NK-92 treated with Interleukin-12 subunit alpha and Interleukin-12 subunit beta, amount 100 ng/mL, for 24 hours (cell line): Measurements from ENCODE around the gene PMP22.

ENCODE experiments used
- DNase-seq: peaks from one replicate; lab custom pipeline; 2025; lab: John Stamatoyannopoulos, UW

Gene PMP22

GRCh38 chr17:15273141-15273793 lies 8.1 kb upstream of the PMP22 start:
- no peak for DNase-seq

- DNase-seq = no peak
These were observed 6.6 kb upstream of the PMP22 start for GRCh38 chr17:15271741-15272140.

- DNase-seq = no peak
These were observed 5.7 kb upstream of the PMP22 start for GRCh38 chr17:15270628-15271381.

DNA sequence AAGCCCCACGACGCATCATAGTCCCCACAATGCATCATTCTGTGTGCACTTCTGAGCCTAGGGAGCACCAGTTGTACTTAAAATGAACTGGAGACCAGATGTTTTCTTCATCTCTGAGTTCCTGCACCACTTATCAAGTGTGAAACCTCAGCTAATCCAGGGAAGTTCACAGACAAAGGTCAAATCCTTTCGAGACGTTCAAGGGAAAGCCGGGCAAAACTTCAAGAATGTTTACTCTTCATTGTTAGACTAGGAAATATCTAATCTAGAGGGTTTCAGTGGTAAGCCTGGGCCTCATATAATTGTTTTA lies 4.6 kb upstream of the PMP22 start:
- DNase-seq = no peak

GRCh38 chr17:15269087-15269779 lies 4.1 kb upstream of the PMP22 start:
- DNase-seq = no peak

- no peak for DNase-seq
These were observed 3.3 kb upstream of the PMP22 start for GRCh38 chr17:15268461-15268860.

GRCh38 chr17:15267996-15268395 lies 2.9 kb upstream of the PMP22 start:
- DNase-seq = no peak

GRCh38 chr17:15266325-15267125 lies 1.4 kb upstream of the PMP22 start:
- DNase-seq = no peak

DNA sequence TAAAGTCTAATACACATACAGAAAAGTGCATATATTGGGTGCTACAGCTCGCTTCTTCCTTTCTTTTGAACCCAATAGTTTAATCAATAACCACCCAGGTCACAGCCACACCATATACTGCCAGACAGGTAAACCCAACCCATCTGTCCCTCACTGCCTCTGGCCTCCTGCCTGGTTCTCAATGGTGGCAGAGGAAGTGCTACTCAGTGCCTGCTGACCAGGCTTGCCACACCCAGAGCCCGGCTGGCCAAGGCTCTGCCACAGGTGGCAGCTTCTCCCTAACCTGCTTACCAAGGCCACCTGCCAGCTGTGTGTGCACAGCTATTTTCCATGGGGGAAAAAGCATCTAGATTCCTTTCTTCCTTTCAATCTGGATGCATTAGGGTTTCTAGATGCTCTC lies 584 bp downstream of the PMP22 start:
- DNase-seq = no peak

DNA sequence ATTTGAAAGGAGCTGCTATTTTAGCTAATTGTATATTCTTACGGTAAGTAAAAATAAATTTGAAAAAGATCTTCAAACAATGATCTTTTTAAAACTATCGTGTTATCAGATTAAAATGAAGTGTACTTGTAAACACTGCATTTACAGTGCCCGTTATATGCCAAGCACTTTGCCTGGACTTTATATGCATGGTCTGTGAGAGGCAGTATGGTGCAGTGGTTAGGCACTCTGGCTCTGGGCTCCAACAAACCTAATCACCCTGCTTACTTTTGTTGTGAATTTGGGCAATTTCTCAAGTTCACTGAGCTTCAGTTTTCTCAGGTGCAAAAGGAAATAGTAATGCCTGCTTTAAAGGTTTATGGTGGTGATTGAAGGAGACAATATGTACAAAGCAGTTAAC lies 1.4 kb downstream of the PMP22 start:
- DNase-seq = no peak

GRCh38 chr17:15263206-15263579 lies 1.9 kb downstream of the PMP22 start:
- no peak for DNase-seq

- no peak for DNase-seq
These were observed 2.6 kb downstream of the PMP22 start for GRCh38 chr17:15262291-15263205.

DNA sequence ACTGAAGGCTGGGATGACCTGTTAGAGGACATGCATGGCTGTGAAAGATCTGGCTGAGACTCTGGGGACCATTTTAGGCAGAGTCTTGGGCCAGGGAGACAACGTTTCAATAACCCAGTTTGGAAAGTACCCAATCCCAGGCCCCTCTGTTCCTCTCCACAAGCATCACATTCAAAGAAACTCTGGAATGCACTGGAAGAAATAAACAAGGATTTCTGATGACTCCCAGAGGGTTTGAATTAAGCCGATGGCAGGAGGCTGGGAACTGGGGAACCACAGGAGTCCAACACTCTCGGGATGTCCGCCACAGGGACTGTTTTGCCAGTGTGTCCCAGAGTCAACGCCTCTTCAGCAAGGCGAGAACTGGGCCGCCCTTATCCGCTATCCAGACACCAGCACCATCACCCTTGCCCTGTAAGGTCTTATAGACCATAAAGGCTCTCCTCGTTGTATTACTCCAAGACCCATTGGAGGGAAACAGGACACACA lies 3.3 kb downstream of the PMP22 start:
- DNase-seq = no peak

DNA sequence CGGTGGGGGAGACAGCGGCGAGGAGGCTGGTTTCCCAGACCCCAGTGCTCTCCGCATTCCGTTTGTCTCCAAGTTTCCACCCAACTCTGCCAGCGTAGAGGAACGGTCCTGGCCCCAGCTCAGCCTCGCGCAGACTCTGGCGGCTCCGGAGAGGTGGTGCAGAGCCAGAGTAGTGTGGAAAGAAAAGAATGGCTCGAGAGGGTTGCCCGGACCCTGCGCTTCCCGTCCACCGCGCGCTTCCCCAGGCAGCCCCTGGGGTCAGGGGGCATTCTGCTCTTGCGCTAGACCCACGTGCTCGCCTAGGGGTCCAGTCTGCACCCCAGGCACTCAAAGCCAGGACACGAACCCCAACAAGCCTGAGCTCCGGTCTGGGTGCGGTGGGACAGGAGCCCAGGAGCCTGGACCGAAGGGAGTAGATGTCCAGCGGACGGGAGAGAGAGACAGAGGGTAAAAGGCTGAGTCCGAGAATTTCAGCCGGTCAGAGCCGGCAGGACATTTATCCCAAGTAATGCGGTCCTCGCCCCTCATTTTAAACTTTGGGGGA lies 3.8 kb downstream of the PMP22 start:
- no peak for DNase-seq

DNA sequence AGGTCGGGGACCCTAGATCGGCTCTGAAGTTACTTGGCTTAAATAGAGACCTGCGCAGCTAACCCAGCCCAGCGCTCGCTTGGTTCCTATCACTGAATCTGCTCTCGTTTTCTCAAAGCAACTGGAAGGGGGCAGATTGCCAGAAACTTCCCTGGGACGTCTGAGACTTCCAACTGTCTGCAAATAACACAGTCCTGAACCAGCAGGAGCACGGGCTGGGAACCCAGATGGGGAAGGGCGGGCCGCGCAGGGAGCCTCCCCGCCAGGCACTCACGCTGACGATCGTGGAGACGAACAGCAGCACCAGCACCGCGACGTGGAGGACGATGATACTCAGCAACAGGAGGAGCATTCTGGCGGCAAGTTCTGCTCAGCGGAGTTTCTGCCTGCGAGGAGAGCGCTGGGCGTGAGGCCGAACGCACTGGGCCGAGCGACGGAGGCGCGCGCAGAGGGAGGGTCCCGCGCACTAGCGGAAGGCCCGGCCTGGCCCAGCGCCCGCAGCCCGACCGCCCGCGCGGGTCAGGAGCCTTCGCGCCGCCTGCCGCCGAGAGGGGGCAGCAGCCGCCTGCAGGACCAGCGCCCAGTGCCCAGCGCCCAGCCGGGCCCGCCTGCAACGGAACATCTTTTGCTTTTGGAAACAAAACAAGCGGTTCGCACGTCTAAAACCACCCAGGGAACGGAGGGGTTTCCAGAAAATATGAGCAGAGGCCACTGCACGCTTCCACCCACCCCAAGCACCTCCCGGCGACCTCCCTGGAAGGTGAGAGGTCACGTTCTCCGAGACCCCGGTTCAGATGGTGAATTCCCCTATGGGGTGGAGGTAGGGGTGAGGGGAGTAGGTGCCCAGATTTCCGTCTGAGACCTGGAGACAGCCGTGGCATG lies 4.5 kb downstream of the PMP22 start:
- DNase-seq = no peak

- no peak for DNase-seq
These were observed 7.2 kb downstream of the PMP22 start for GRCh38 chr17:15257796-15258512.

- DNase-seq = peak; percentile 34
These were observed 7.8 kb downstream of the PMP22 start for GRCh38 chr17:15257258-15257788.

DNA sequence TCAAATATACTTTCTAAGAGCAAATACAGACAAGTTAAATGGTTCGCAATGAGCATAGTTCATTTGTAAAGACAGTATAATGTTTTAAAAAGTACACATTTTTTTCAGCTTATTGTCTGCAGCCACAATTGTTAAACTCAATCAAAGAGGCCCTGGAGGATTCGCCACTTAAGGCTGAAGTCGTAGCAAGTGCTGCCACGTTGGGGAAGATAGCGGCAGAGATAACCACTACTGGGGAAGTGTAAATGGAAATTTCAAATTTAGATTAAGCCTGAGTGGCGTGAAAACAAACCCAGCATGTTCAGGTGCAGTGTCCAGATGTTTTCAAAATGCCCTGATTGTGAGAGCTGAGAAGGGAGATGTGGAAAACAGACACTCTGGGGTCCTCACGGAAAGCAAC lies 8.4 kb downstream of the PMP22 start:
- no peak for DNase-seq
